DND-41 (cell line): ENCODE measurements around the gene SBNO1.
A peak's percentile ranks its signal among the peaks of the same experiment; 100 is the strongest.

Experiments
- ATAC-seq: fragments of 200-7000 bp; cut with Tn5 transposase; 3 replicates; pipeline ENCODE4 v1.9.1; 2021; ENCODE audit warnings: low read depth; ENCODE audit not compliant: insufficient read depth
- DNase-seq: peaks from one replicate; pipeline ENCODE4 v3.0.0-alpha.2; 2020
- H2AFZ ChIP-seq: 2 replicates; pipeline ENCODE4 v1.6.0; 2012; ENCODE audit warnings: low read depth, low read length
- H3K27ac ChIP-seq: 2 replicates; pipeline ENCODE4 v1.5.1; 2012; ENCODE audit warnings: low read length, inconsistent platforms
- H3K27me3 ChIP-seq: fragments of 200-600 bp; sonication (generic); 2 replicates; pipeline ENCODE4 v1.6.0; 2012; ENCODE audit warnings: low read length, mild to moderate bottlenecking, inconsistent platforms; ENCODE audit not compliant: insufficient read depth, poor library complexity
- H3K36me3 ChIP-seq: 2 replicates; pipeline ENCODE4 v1.5.1; 2012; ENCODE audit warnings: low read length, inconsistent platforms; ENCODE audit not compliant: insufficient read depth
- H3K4me1 ChIP-seq: 2 replicates; pipeline ENCODE4 v1.5.1; 2012; ENCODE audit warnings: mild to moderate bottlenecking, low read length; ENCODE audit not compliant: insufficient read depth
- H3K4me2 ChIP-seq: 2 replicates; pipeline ENCODE4 v1.6.0; 2012; ENCODE audit warnings: mild to moderate bottlenecking, moderate library complexity, low read length, inconsistent platforms; ENCODE audit not compliant: insufficient read depth
- H3K4me3 ChIP-seq, 2 experiments: fragments of 200-600 bp in 1 of 2; shearing (Covaris generic) in 1 of 2; 2 replicates each; pipeline ENCODE4 v1.5.1; 2012 to 2016; ENCODE audit warnings: inconsistent platforms in 2 of 2, low read length in 2 of 2, mild to moderate bottlenecking in 2 of 2, low read depth in 1 of 2, moderate library complexity in 1 of 2
- H3K79me2 ChIP-seq: 2 replicates; pipeline ENCODE4 v1.6.0; 2012; ENCODE audit warnings: low read length, inconsistent platforms; ENCODE audit not compliant: insufficient read depth
- H3K9ac ChIP-seq: 2 replicates; pipeline ENCODE4 v1.6.0; 2012; ENCODE audit warnings: low read depth, mild to moderate bottlenecking, inconsistent platforms, low read length, moderate library complexity
- H3K9me3 ChIP-seq: 2 replicates; pipeline ENCODE4 v1.5.1; 2012; ENCODE audit warnings: low read length, moderate library complexity, mild to moderate bottlenecking, inconsistent platforms; ENCODE audit not compliant: insufficient read depth, severe bottlenecking
- H4K20me1 ChIP-seq: 2 replicates; pipeline ENCODE4 v1.6.0; 2012; ENCODE audit warnings: low read length; ENCODE audit not compliant: insufficient read depth
- CTCF ChIP-seq: IDR thresholded peaks from 2 replicates; pipeline ENCODE4 v1.5.1; 2012; ENCODE audit warnings: borderline replicate concordance, low read length, moderate library complexity, mild to moderate bottlenecking; ENCODE audit not compliant: poor library complexity, severe bottlenecking; ENCODE audit errors: extremely low read depth
- EZH2 ChIP-seq: IDR thresholded peaks from 3 replicates; pipeline ENCODE4 v1.6.1; 2012; ENCODE audit warnings: borderline replicate concordance, low read depth, mild to moderate bottlenecking, moderate library complexity, low read length, inconsistent platforms; ENCODE audit not compliant: severe bottlenecking

Gene SBNO1

DNA sequence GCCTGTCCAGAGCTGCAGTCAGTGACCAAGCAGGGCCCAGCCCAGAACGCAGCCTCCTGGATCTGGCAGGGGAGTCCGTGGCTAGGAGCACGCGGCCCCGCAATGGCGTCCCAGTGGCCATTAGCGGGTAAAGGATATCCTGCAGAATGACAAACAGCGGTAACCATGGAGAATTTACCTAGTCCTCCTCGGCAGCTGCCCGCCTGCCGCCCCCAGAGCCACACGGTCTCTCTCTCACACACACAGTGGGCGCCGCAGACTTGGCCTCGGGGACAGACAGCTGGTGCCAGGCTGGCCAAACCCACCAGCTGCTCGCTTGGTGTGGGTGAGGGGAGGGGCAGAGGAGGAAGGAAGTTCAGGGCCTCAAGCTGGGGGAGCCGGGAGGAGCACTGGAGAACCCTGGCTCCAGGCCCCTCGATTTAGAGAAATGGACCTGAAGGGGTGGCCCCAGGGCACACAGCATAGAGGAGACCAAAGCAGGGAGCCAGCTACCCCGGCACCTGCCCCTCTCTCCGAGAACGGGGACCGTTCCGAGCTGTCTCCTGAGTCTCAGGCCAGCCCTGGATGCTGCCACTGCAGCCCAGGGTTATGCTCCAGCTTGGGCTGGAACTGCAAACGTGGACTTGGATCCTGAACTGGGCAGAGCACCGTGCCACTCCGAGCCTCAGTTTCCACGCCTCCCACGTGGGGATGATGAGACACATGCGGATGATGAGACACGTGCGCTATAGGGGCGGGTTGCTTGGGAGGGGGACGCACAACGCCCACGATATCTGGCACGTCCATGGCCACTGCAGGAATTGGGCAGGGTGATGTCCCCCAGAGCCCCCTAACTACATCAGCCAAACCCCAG is 96.4 kb downstream of the SBNO1 start:
- H3K4me3 ChIP-seq: no peak overlapping the region
- no peak overlapping the region for H3K27ac ChIP-seq
- no peak overlapping the region for H2AFZ ChIP-seq
- H3K27me3 ChIP-seq: no peaks in the 10 kb centered on the region
- ATAC-seq: no peak
- peaks cover 30% of the 10 kb centered on the region for H3K4me1 ChIP-seq
- no peak for DNase-seq
- peaks cover 14% of the 10 kb centered on the region; the same call in 1 of the 2 replicates for H4K20me1 ChIP-seq
- peaks cover 49% of the 10 kb centered on the region for H3K79me2 ChIP-seq
- H3K9me3 ChIP-seq: no peaks in the 10 kb centered on the region
- H3K36me3 ChIP-seq: peaks cover 43% of the 10 kb centered on the region
- H3K9ac ChIP-seq: no peak overlapping the region
- H3K4me2 ChIP-seq: 0 out of 2 replicates have a peak overlapping the region, but pooled peaks have one; percentile 4
- TF ChIP-seq EZH2 (no peak), CTCF (no peak)

GRCh38 chr12:123267335-123267920 is 97.2 kb downstream of the SBNO1 start:
- H3K9ac ChIP-seq: no peak overlapping the region
- H3K79me2 ChIP-seq: peaks cover 49% of the 10 kb centered on the region
- H3K9me3 ChIP-seq: no peaks in the 10 kb centered on the region
- DNase-seq (no peak), ATAC-seq (no peak)
- peaks cover 14% of the 10 kb centered on the region; the same call in 1 of the 2 replicates for H4K20me1 ChIP-seq
- H3K27me3 ChIP-seq: no peaks in the 10 kb centered on the region
- 0 out of 2 replicates have a peak overlapping the region, but pooled peaks have one; percentile 4 for H3K4me2 ChIP-seq
- no peak overlapping the region for H2AFZ ChIP-seq
- H3K4me1 ChIP-seq: peaks cover 26% of the 10 kb centered on the region
- no peak overlapping the region for H3K27ac ChIP-seq
- H3K36me3 ChIP-seq: peaks cover 49% of the 10 kb centered on the region
- TF ChIP-seq CTCF (no peak), EZH2 (no peak)
- H3K4me3 ChIP-seq: no peak overlapping the region

DNA sequence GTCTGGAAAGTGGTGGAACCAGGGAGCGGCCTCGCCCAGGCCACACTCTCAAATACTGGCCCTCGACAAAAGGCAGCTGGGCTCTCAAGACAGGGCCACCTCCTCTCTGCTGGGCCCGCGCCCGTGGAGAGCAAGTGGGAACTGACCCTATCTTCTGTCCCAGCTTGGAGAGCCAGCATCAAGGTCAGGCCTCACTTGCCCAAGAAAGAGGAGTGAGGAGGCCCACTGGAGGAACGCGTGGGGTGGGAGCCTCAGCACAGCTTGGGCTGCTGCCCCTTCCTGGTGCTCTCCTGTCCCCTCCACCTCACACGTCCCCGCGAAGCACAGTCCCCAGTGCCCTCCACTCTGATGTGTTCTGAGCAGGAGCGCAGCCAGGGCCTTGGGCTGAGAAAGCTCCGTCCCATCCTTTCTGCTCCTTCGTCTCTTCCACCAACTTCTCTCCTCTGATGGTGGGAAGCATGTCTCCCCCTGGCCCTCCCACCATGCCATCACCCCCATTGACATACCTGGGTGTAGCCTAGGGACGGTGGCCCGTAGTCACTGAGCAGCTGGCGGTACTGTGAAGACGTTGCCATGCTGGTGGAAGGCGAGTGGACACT is 97.9 kb downstream of the SBNO1 start:
- Histone ChIP-seq H3K9me3 (no peaks in the 10 kb centered on the region), H4K20me1 (peaks cover 15% of the 10 kb centered on the region; the same call in 1 of the 2 replicates), H3K9ac (no peak overlapping the region), H3K36me3 (peaks cover 55% of the 10 kb centered on the region), H3K4me2 (no peak overlapping the region), H3K4me1 (peaks cover 20% of the 10 kb centered on the region), H3K79me2 (peaks cover 49% of the 10 kb centered on the region), H2AFZ (no peak overlapping the region), H3K27me3 (no peaks in the 10 kb centered on the region), H3K4me3 (no peak overlapping the region), H3K27ac (no peak overlapping the region)
- ATAC-seq (no peak), DNase-seq (no peak)
- TF ChIP-seq CTCF: no peak
- no peak for TF ChIP-seq EZH2
